HG03439 (cell line): ENCODE results near the gene CSNK1G2.
A peak's percentile ranks its signal among the peaks of the same experiment; 100 is the strongest.

Source experiments
- ATAC-seq: cut with Tn5 transposase; IDR thresholded peaks from one replicate; pipeline ENCODE4 v1.9.1; 2021; ENCODE audit warnings: mild to moderate bottlenecking, moderate library complexity; ENCODE audit not compliant: unreplicated experiment

The CSNK1G2 gene

GRCh38 chr19:1941146-1942077, at the start of gene CSNK1G2:
Gene CSNK1G2 (plus strand): TSS chr19:1941172. CDS start chr19:1969773, 28,601 bp downstream.
- no peak for ATAC-seq

- ATAC-seq, result no peak
Measured at GRCh38 chr19:1893791-1894190, 47.2 kb upstream of the CSNK1G2 start.

- no peak for ATAC-seq
Measured at GRCh38 chr19:1896508-1896907, 44.5 kb upstream of the CSNK1G2 start.

GRCh38 chr19:1901940-1902404, 39.0 kb upstream of the CSNK1G2 start:
- no peak for ATAC-seq

- ATAC-seq, result no peak
Measured at GRCh38 chr19:1902923-1903322, 38.0 kb upstream of the CSNK1G2 start.

- peak; percentile 13 for ATAC-seq
Measured at GRCh38 chr19:1904860-1905109, 36.2 kb upstream of the CSNK1G2 start.

- peak; percentile 82 for ATAC-seq
Measured at GRCh38 chr19:1905110-1905862, 35.7 kb upstream of the CSNK1G2 start, which contains the start of the genes ADAT3 and SCAMP4. Gene ADAT3 (plus strand): TSS chr19:1905399. CDS start chr19:1912048, 6,649 bp downstream. Gene SCAMP4 (plus strand): TSS chr19:1905399. CDS start chr19:1915020, 9,621 bp downstream.

- no peak for ATAC-seq
Measured at GRCh38 chr19:1905863-1906375, 35.1 kb upstream of the CSNK1G2 start.

- no peak for ATAC-seq
Measured at GRCh38 chr19:1906985-1907562, 33.9 kb upstream of the CSNK1G2 start.

GRCh38 chr19:1907563-1908363, 33.2 kb upstream of the CSNK1G2 start:
- ATAC-seq, result no peak

- ATAC-seq, result no peak
Measured at GRCh38 chr19:1908364-1908678, 32.7 kb upstream of the CSNK1G2 start.

GRCh38 chr19:1909761-1910080, 31.3 kb upstream of the CSNK1G2 start:
- ATAC-seq, result no peak

- ATAC-seq, result no peak
Measured at GRCh38 chr19:1910177-1910576, 30.8 kb upstream of the CSNK1G2 start.

GRCh38 chr19:1911098-1911497, 29.9 kb upstream of the CSNK1G2 start:
- ATAC-seq, result no peak

- ATAC-seq, result no peak
Measured at GRCh38 chr19:1911995-1912394, 29.0 kb upstream of the CSNK1G2 start.

GRCh38 chr19:1912760-1913505, 28.0 kb upstream of the CSNK1G2 start:
- no peak for ATAC-seq

- ATAC-seq, result no peak
Measured at GRCh38 chr19:1913781-1914577, 27.0 kb upstream of the CSNK1G2 start.

GRCh38 chr19:1914826-1915341, 26.1 kb upstream of the CSNK1G2 start:
- ATAC-seq, result no peak

GRCh38 chr19:1917146-1917545, 23.8 kb upstream of the CSNK1G2 start:
- no peak for ATAC-seq
